ENCODE measurements around the gene RGS16. TPM values are rescaled to one million over a fixed set of nuclear protein-coding genes. Genes with fewer than 3 reads are reported as not detected.
A peak's percentile ranks its signal among the peaks of the same experiment; 100 is the strongest.

Gene RGS16
- total RNA-seq, 1 experiment from 2014 or later = not detected

- in situ Hi-C loops (cut with HindIII; ENCODE audit: low pct_unique_long_range_greater_than_20kb, low sequenced_read_pairs) = no loop called here
- no peak for DNase-seq (ENCODE audit: low read depth)
Measured at GRCh38 chr1:182595641-182596240, 8.4 kb downstream of the RGS16 start.

GRCh38 chr1:182589931-182590330 lies 14.3 kb downstream of the RGS16 start:
- in situ Hi-C loops (cut with HindIII; ENCODE audit: low pct_unique_long_range_greater_than_20kb, low sequenced_read_pairs) = no loop called here
- no peak for DNase-seq (ENCODE audit: low read depth)

GRCh38 chr1:182589520-182589919 lies 14.7 kb downstream of the RGS16 start:
- no peak for DNase-seq (ENCODE audit: low read depth)
- in situ Hi-C loops (cut with HindIII; ENCODE audit: low pct_unique_long_range_greater_than_20kb, low sequenced_read_pairs) = no loop called here

- DNase-seq (ENCODE audit: low read depth) = peak; percentile 74
- in situ Hi-C loops (cut with HindIII; ENCODE audit: low pct_unique_long_range_greater_than_20kb, low sequenced_read_pairs) = no loop called here
Measured at GRCh38 chr1:182588500-182589396, 15.4 kb downstream of the RGS16 start, which contains the start of gene RNASEL. RNASEL (minus strand) TSS chr1:182589256; CDS start chr1:182586806, 2,450 bp downstream.

- no peak for DNase-seq (ENCODE audit: low read depth)
- in situ Hi-C loops (cut with HindIII; ENCODE audit: low pct_unique_long_range_greater_than_20kb, low sequenced_read_pairs) = no loop called here
Measured at GRCh38 chr1:182587666-182588499, 16.3 kb downstream of the RGS16 start.

GRCh38 chr1:182587093-182587492 lies 17.1 kb downstream of the RGS16 start:
- no peak for DNase-seq (ENCODE audit: low read depth)
- in situ Hi-C loops (cut with HindIII; ENCODE audit: low pct_unique_long_range_greater_than_20kb, low sequenced_read_pairs) = no loop called here

- DNase-seq (ENCODE audit: low read depth) = no peak
- in situ Hi-C loops (cut with HindIII; ENCODE audit: low pct_unique_long_range_greater_than_20kb, low sequenced_read_pairs) = no loop called here
Measured at GRCh38 chr1:182586380-182586779, 17.8 kb downstream of the RGS16 start.

- no peak for DNase-seq (ENCODE audit: low read depth)
- in situ Hi-C loops (cut with HindIII; ENCODE audit: low pct_unique_long_range_greater_than_20kb, low sequenced_read_pairs) = no loop called here
Measured at GRCh38 chr1:182584746-182585145, 19.4 kb downstream of the RGS16 start.

GRCh38 chr1:182580736-182581135 lies 23.5 kb downstream of the RGS16 start:
- in situ Hi-C loops (cut with HindIII; ENCODE audit: low pct_unique_long_range_greater_than_20kb, low sequenced_read_pairs) = no loop called here
- no peak for DNase-seq (ENCODE audit: low read depth)

- in situ Hi-C loops (cut with HindIII; ENCODE audit: low pct_unique_long_range_greater_than_20kb, low sequenced_read_pairs) = no loop called here
- DNase-seq (ENCODE audit: low read depth) = peak; percentile 23
Measured at GRCh38 chr1:182575540-182576149, 28.5 kb downstream of the RGS16 start.

GRCh38 chr1:182574156-182574555 lies 30.0 kb downstream of the RGS16 start:
- DNase-seq (ENCODE audit: low read depth) = no peak
- in situ Hi-C loops (cut with HindIII; ENCODE audit: low pct_unique_long_range_greater_than_20kb, low sequenced_read_pairs) = no loop called here

GRCh38 chr1:182570611-182570970 lies 33.6 kb downstream of the RGS16 start:
- no peak for DNase-seq (ENCODE audit: low read depth)
- in situ Hi-C loops (cut with HindIII; ENCODE audit: low pct_unique_long_range_greater_than_20kb, low sequenced_read_pairs) = no loop called here

GRCh38 chr1:182569939-182570610 lies 34.1 kb downstream of the RGS16 start:
- in situ Hi-C loops (cut with HindIII; ENCODE audit: low pct_unique_long_range_greater_than_20kb, low sequenced_read_pairs) = no loop called here
- no peak for DNase-seq (ENCODE audit: low read depth)

GRCh38 chr1:182568647-182569284 lies 35.4 kb downstream of the RGS16 start:
- in situ Hi-C loops (cut with HindIII; ENCODE audit: low pct_unique_long_range_greater_than_20kb, low sequenced_read_pairs) = no loop called here
- no peak for DNase-seq (ENCODE audit: low read depth)

GRCh38 chr1:182567629-182568028 lies 36.6 kb downstream of the RGS16 start:
- in situ Hi-C loops (cut with HindIII; ENCODE audit: low pct_unique_long_range_greater_than_20kb, low sequenced_read_pairs) = no loop called here
- DNase-seq (ENCODE audit: low read depth) = no peak

- in situ Hi-C loops (cut with HindIII; ENCODE audit: low pct_unique_long_range_greater_than_20kb, low sequenced_read_pairs) = no loop called here
- no peak for DNase-seq (ENCODE audit: low read depth)
Measured at GRCh38 chr1:182565537-182565936, 38.7 kb downstream of the RGS16 start.

- in situ Hi-C loops (cut with HindIII; ENCODE audit: low pct_unique_long_range_greater_than_20kb, low sequenced_read_pairs) = no loop called here
Measured at GRCh38 chr1:182564406-182565004, 39.7 kb downstream of the RGS16 start.

More at GRCh38 chr1:182564406-182565004, 39.7 kb downstream of the RGS16 start:
- DNase-seq (ENCODE audit: low read depth) = no peak
